Gastroesophageal sphincter (tissue), 4 donors: ENCODE results near the gene FBXL13. TPM values are rescaled to one million over a fixed set of nuclear protein-coding genes. Genes with fewer than 3 reads are reported as not detected.

Experiments
- ATAC-seq: fragments of 150-250 bp; one replicate; pipeline ENCODE4 v1.9.1; 2016; ENCODE audit warnings: mild to moderate bottlenecking, moderate library complexity
- H3K27ac ChIP-seq, 4 donors: fragments of 200-600 bp; sonication (generic) in 3 of 4; 1 replicate in 3 of 4; 2 replicates in 1 of 4; pipeline ENCODE4 v1.5.1; 2016 to 2019
- H3K27me3 ChIP-seq: fragments of 200-600 bp; sonication (generic); one replicate; pipeline ENCODE4 v1.5.1; 2019
- H3K36me3 ChIP-seq, 2 donors: fragments of 200-600 bp; sonication (generic); one replicate each; pipeline ENCODE4 v1.5.1; 2019; ENCODE audit warnings: control low read depth in 1 of 2
- H3K4me1 ChIP-seq, 3 donors: fragments of 200-600 bp; sonication (generic); 1 replicate in 2 of 3; 2 replicates in 1 of 3; pipeline ENCODE4 v1.5.1; 2016 to 2019; ENCODE audit warnings: control low read depth in 2 of 3
- H3K4me3 ChIP-seq, 2 donors: fragments of 200-600 bp; sonication (generic); one replicate each; pipeline ENCODE4 v1.5.1; 2019; ENCODE audit warnings: mild to moderate bottlenecking in 1 of 2, moderate library complexity in 1 of 2
- H3K9me3 ChIP-seq, 3 donors: fragments of 200-600 bp; sonication (generic); one replicate each; pipeline ENCODE4 v1.5.1; 2017 to 2019; ENCODE audit warnings: control low read depth in 2 of 3
- CTCF ChIP-seq, 4 experiments: fragments of 200-600 bp in 2 of 4; fragments of 450-650 bp in 2 of 4; sonication (generic) in 1 of 4; IDR thresholded peaks; one replicate each; pipeline ENCODE4 v1.5.1; 2017 to 2019; ENCODE audit warnings: antibody characterized with exemption in 4 of 4, mild to moderate bottlenecking in 2 of 4, moderate library complexity in 2 of 4
- EP300 ChIP-seq: sonication (generic); formaldehyde crosslinking; IDR thresholded peaks from one replicate; pipeline ENCODE4 v1.6.1; 2017; ENCODE audit warnings: antibody characterized with exemption, mild to moderate bottlenecking
- POLR2A ChIP-seq, 2 donors: fragments of 450-650 bp; IDR thresholded peaks; one replicate each; pipeline ENCODE4 v1.6.1; 2017; ENCODE audit warnings: antibody characterized with exemption in 2 of 2, mild to moderate bottlenecking in 2 of 2, moderate library complexity in 1 of 2
- POLR2AphosphoS5 ChIP-seq: sonication (generic); formaldehyde crosslinking; IDR thresholded peaks from one replicate; pipeline ENCODE4 v1.6.1; 2017; ENCODE audit warnings: antibody characterized with exemption
- WGBS, 2 donors: methylation state at CpG; one replicate each; pipeline ENCODE4 v1.1.5; 2018; ENCODE audit warnings: low coverage in 1 of 2; 5-methylcytosine and 5-hydroxymethylcytosine counted together
- total RNA-seq, 4 donors: library from RNA; depleted of rRNA; stranded (reverse); fragments of >200 nt; gene quantifications; one replicate each; pipeline ENCODE4 v1.1.0, GENCODE V29; 2016

FBXL13 gene
- total RNA-seq, 4 donors from 2014 or later: 1.3 to 5.8 (median 3.2) TPM

- H3K27ac ChIP-seq: no peak overlapping the region
- WGBS, 2 donors: 38 to 49% methylated on average over 6 of the region's 6 CpGs
- H3K9me3 ChIP-seq: no peaks in the 10 kb centered on the region
- peaks cover 0 to 9% (median 0%) of the 10 kb centered on the region in 3 donors for H3K4me1 ChIP-seq
- no peak overlapping the region for H3K4me3 ChIP-seq
- no peak for ATAC-seq
- TF ChIP-seq EP300 (no peak), POLR2A (IDR thresholded peaks at IDR 0.05) (no peak), CTCF (IDR thresholded peaks at IDR 0.05) (no peak), POLR2AphosphoS5 (no peak)
- no peaks in the 10 kb centered on the region for H3K36me3 ChIP-seq
- no peaks in the 10 kb centered on the region for H3K27me3 ChIP-seq
These were observed 191.3 kb downstream of the FBXL13 start for GRCh38 chr7:102883098-102883860.

- H3K4me1 ChIP-seq: peaks cover 0 to 7% (median 0%) of the 10 kb centered on the region in 3 donors
- H3K27me3 ChIP-seq: no peaks in the 10 kb centered on the region
- 67 to 100% methylated on average over 2 to 3 of the region's 3 CpGs for WGBS, 2 donors
- TF ChIP-seq EP300 (no peak), CTCF (IDR thresholded peaks at IDR 0.05) (no peak), POLR2AphosphoS5 (peak; percentile 58), POLR2A (IDR thresholded peaks at IDR 0.05) (no peak)
- H3K36me3 ChIP-seq: no peaks in the 10 kb centered on the region
- no peak overlapping the region for H3K27ac ChIP-seq
- H3K4me3 ChIP-seq: no peak overlapping the region
- peak; percentile 50 for ATAC-seq
- no peaks in the 10 kb centered on the region for H3K9me3 ChIP-seq
These were observed 198.8 kb downstream of the FBXL13 start for GRCh38 chr7:102875700-102876295.

- Histone ChIP-seq H3K27ac (no peak overlapping the region), H3K4me3 (no peak overlapping the region), H3K36me3 (no peaks in the 10 kb centered on the region), H3K9me3 (no peaks in the 10 kb centered on the region), H3K27me3 (no peaks in the 10 kb centered on the region), H3K4me1 (peaks cover 0 to 7% (median 0%) of the 10 kb centered on the region in 3 donors)
- no peak for TF ChIP-seq CTCF (IDR thresholded peaks at IDR 0.05)
- no peak for TF ChIP-seq EP300
- TF ChIP-seq POLR2A (IDR thresholded peaks at IDR 0.05): no peak
- TF ChIP-seq POLR2AphosphoS5: no peak
- WGBS, 2 donors: 83 to 89% methylated on average over 1 of the region's 1 CpG
- no peak for ATAC-seq
These were observed 199.6 kb downstream of the FBXL13 start for GRCh38 chr7:102874966-102875365.

- no peak for TF ChIP-seq CTCF (IDR thresholded peaks at IDR 0.05)
- no peak for TF ChIP-seq POLR2A (IDR thresholded peaks at IDR 0.05)
- no peak for TF ChIP-seq EP300
- TF ChIP-seq POLR2AphosphoS5: no peak
- Histone ChIP-seq H3K27ac (no peak overlapping the region), H3K4me1 (peaks cover 0 to 7% (median 0%) of the 10 kb centered on the region in 3 donors), H3K9me3 (no peaks in the 10 kb centered on the region), H3K36me3 (no peaks in the 10 kb centered on the region), H3K27me3 (no peaks in the 10 kb centered on the region), H3K4me3 (no peak overlapping the region)
- 51 to 72% methylated on average over 3 to 5 of the region's 5 CpGs for WGBS, 2 donors
- no peak for ATAC-seq
These were observed 200.3 kb downstream of the FBXL13 start for GRCh38 chr7:102874166-102874829.
